Glutamatergic neuron (in vitro differentiated cells): Measurements from ENCODE around the gene LCMT1. TPM values are rescaled to one million over a fixed set of nuclear protein-coding genes. Genes with fewer than 3 reads are reported as not detected.

Experiments used
- DNase-seq: peaks from one replicate; pipeline ENCODE4 v3.0.0; 2022
- H3K27ac Mint-ChIP-seq: one replicate; pipeline ENCODE4 v1.8.0; 2020; ENCODE audit warnings: mild to moderate bottlenecking, mixed read lengths, inconsistent platforms; ENCODE audit not compliant: unreplicated experiment
- H3K27me3 Mint-ChIP-seq: one replicate; pipeline ENCODE4 v1.8.0; 2020; ENCODE audit warnings: mild to moderate bottlenecking, moderate library complexity, mixed read lengths, inconsistent platforms; ENCODE audit not compliant: unreplicated experiment
- H3K36me3 Mint-ChIP-seq: one replicate; pipeline ENCODE4 v1.8.0; 2020; ENCODE audit warnings: mild to moderate bottlenecking, mixed read lengths, inconsistent platforms; ENCODE audit not compliant: unreplicated experiment
- H3K4me1 Mint-ChIP-seq: one replicate; pipeline ENCODE4 v1.8.0; 2020; ENCODE audit warnings: mild to moderate bottlenecking, low read depth, mixed read lengths, inconsistent platforms; ENCODE audit not compliant: unreplicated experiment
- H3K4me3 Mint-ChIP-seq: one replicate; pipeline ENCODE4 v1.8.0; 2020; ENCODE audit warnings: mild to moderate bottlenecking, mixed read lengths, inconsistent platforms; ENCODE audit not compliant: unreplicated experiment
- H3K9me3 Mint-ChIP-seq: one replicate; pipeline ENCODE4 v1.8.0; 2020; ENCODE audit warnings: mild to moderate bottlenecking, moderate library complexity, mixed read lengths, inconsistent platforms; ENCODE audit not compliant: unreplicated experiment
- CTCF ChIP-seq: fragments of 200-600 bp; sonication (generic); IDR thresholded peaks from one replicate; pipeline ENCODE4 v1.5.0; 2021; ENCODE audit not compliant: partially characterized antibody, unreplicated experiment
- total RNA-seq: library from RNA; stranded (reverse); fragmentation: NEBNext Ultra II Directional; extraction: Animal tissue kit (Norgen Biotek cat#: 25700); gene quantifications from one replicate; pipeline ENCODE4 v1.2.1, GENCODE V29; 2021; ENCODE audit not compliant: unreplicated experiment

LCMT1 gene
- total RNA-seq, 1 donor from 2014 or later: 67.6 TPM

GRCh38 chr16:25107466-25107792, 4.1 kb upstream of the LCMT1 start:
- Mint-ChIP-seq H3K4me1 (peaks cover 8% of the 10 kb centered on the region), H3K9me3 (peaks cover 17% of the 10 kb centered on the region), H3K27me3 (peaks cover 7% of the 10 kb centered on the region), H3K27ac (peak overlapping the region; percentile 99), H3K4me3 (peak overlapping the region; percentile 99), H3K36me3 (no peaks in the 10 kb centered on the region)
- no peak for TF ChIP-seq CTCF
- no peak for DNase-seq

- Mint-ChIP-seq H3K27ac (peak overlapping the region; percentile 99), H3K9me3 (peaks cover 17% of the 10 kb centered on the region), H3K27me3 (peaks cover 7% of the 10 kb centered on the region), H3K4me1 (peaks cover 9% of the 10 kb centered on the region), H3K36me3 (no peaks in the 10 kb centered on the region), H3K4me3 (peak overlapping the region; percentile 99)
- TF ChIP-seq CTCF: no peak
- no peak for DNase-seq
Measured at GRCh38 chr16:25108054-25108453, 3.5 kb upstream of the LCMT1 start.

GRCh38 chr16:25109643-25110042, 1.9 kb upstream of the LCMT1 start:
- no peak overlapping the region for H3K4me3 Mint-ChIP-seq
- H3K27ac Mint-ChIP-seq: no peak overlapping the region
- H3K27me3 Mint-ChIP-seq: peaks cover 7% of the 10 kb centered on the region
- no peak for TF ChIP-seq CTCF
- H3K9me3 Mint-ChIP-seq: peaks cover 17% of the 10 kb centered on the region
- no peak for DNase-seq
- H3K4me1 Mint-ChIP-seq: peaks cover 9% of the 10 kb centered on the region
- no peaks in the 10 kb centered on the region for H3K36me3 Mint-ChIP-seq

GRCh38 chr16:25110387-25110947, 1.1 kb upstream of the LCMT1 start:
- peak overlapping the region; percentile 96 for H3K4me3 Mint-ChIP-seq
- H3K27me3 Mint-ChIP-seq: peaks cover 7% of the 10 kb centered on the region
- no peak for TF ChIP-seq CTCF
- H3K4me1 Mint-ChIP-seq: peaks cover 9% of the 10 kb centered on the region
- DNase-seq: no peak
- peaks cover 17% of the 10 kb centered on the region for H3K9me3 Mint-ChIP-seq
- H3K36me3 Mint-ChIP-seq: no peaks in the 10 kb centered on the region
- no peak overlapping the region for H3K27ac Mint-ChIP-seq

GRCh38 chr16:25114121-25114520, 2.6 kb downstream of the LCMT1 start:
- peaks cover 10% of the 10 kb centered on the region for H3K9me3 Mint-ChIP-seq
- no peak for DNase-seq
- peaks cover 2% of the 10 kb centered on the region for H3K27me3 Mint-ChIP-seq
- no peak overlapping the region for H3K4me3 Mint-ChIP-seq
- H3K4me1 Mint-ChIP-seq: peaks cover 4% of the 10 kb centered on the region
- no peak overlapping the region for H3K27ac Mint-ChIP-seq
- no peaks in the 10 kb centered on the region for H3K36me3 Mint-ChIP-seq
- TF ChIP-seq CTCF: no peak
